Pancreas (tissue), 10 donors: ENCODE data around the gene SLC7A10. TPM values are rescaled to one million over a fixed set of nuclear protein-coding genes. Genes with fewer than 3 reads are reported as not detected.
A peak's percentile ranks its signal among the peaks of the same experiment; 100 is the strongest.

Experiments
- ATAC-seq, 4 donors: fragments of 200-7000 bp; cut with Tn5 transposase; one replicate each; pipeline versions ENCODE4 v1.8.0 to v1.9.1; 2020; ENCODE audit warnings: mild to moderate bottlenecking in 4 of 4, moderate library complexity in 4 of 4
- DNase-seq, 6 donors: peaks; one replicate each; pipeline ENCODE4 v3.0.0-alpha.2; 2020
- FAIRE-seq: peaks from 2 replicates; lab custom pipeline; 2012; peaks lifted over from hg19 to GRCh38; lab: Jason Lieb, UNC
- H3K27ac ChIP-seq, 4 donors: fragments of 200-600 bp; sonication (generic); 1 replicate in 3 of 4; 2 replicates in 1 of 4; pipeline versions ENCODE4 v1.5.0 to v1.8.0; 2020
- H3K27me3 ChIP-seq, 4 donors: fragments of 200-600 bp; one replicate each; pipeline ENCODE4 v1.8.0; 2021
- H3K36me3 ChIP-seq, 3 donors: fragments of 200-600 bp; sonication (generic) in 1 of 3; one replicate each; pipeline versions ENCODE4 v1.5.0 to v1.8.0; 2020 to 2021
- H3K4me1 ChIP-seq, 3 donors: fragments of 200-600 bp; one replicate each; pipeline ENCODE4 v1.8.0; 2021
- H3K4me3 ChIP-seq, 4 donors: fragments of 200-600 bp; sonication (generic) in 2 of 4; one replicate each; pipeline versions ENCODE4 v1.5.0 to v1.8.0; 2020 to 2021
- H3K9me3 ChIP-seq, 4 donors: fragments of 200-600 bp; one replicate each; pipeline ENCODE4 v1.8.0; 2021
- WGBS, 2 donors: extraction: QIAGEN DNeasy Blood & Tissue Kit; methylation state at CpG; one replicate each; pipeline ENCODE4 v1.1.7; 2013; 5-methylcytosine and 5-hydroxymethylcytosine counted together
- intact Hi-C, 3 donors: fragments of 100-400 bp; cut with DNase I; formaldehyde crosslinking; loops; one replicate each; pipeline versions ENCODE4 v1.11.1 to v1.14.2; 2022
- polyA plus RNA-seq, 2 donors: library from polyadenylated mRNA; stranded (reverse); fragments of 200-250 nt; gene quantifications; one replicate each; pipeline ENCODE4 v1.2.3, GENCODE V29; 2013
- total RNA-seq, 6 donors: library from RNA; stranded (reverse); fragmentation: NEBNext Ultra II Directional in 4 of 6; extraction: Animal tissue kit (Norgen Biotek cat#: 25700) in 4 of 6; gene quantifications; one replicate each; pipeline versions ENCODE4 v1.2.1 to v1.2.4, GENCODE V29; 2021 to 2023
- TF ChIP-seq, protein P1 (sequence below), 4 donors: fragments of 200-600 bp; sonication (generic) in 3 of 4; IDR thresholded peaks; one replicate each; pipeline versions ENCODE4 v1.5.0 to v1.8.0; 2021; ENCODE audit warnings: antibody characterized with exemption in 4 of 4
- donor health status: healthy with polysubstance abuse.
- donor health status: DM: no; HTN: no; CAD: no; lungs with moderate emphysema.
- donor health status: DM: no; HTN: no; CAD: no.
- donor health status: control.
- donor health status: control.
- donor health status: Bipolar disorder and iron deficiency.
- donor health status: DM: yes; HTN: yes; CAD: no.
- donor health status: DM: no; HTN: no; CAD: no.
- donor health status: DM: no; HTN: no; CAD: no.
- donor health status: DM: yes; HTN: yes; CAD: no.

SLC7A10 gene
- total and polyA plus RNA-seq, 8 donors = 0.28 to 1.3 (median 0.38) TPM; not detected in 5

- no peaks in the 10 kb centered on the region for H3K9me3 ChIP-seq
- DNase-seq = peak in 1 of 6 donors; percentile 58
- H3K4me1 ChIP-seq = no peaks in the 10 kb centered on the region
- H3K27me3 ChIP-seq = no peaks in the 10 kb centered on the region
- no peaks in the 10 kb centered on the region for H3K36me3 ChIP-seq
- no peak for FAIRE-seq
- WGBS, 2 donors = 79 to 89% methylated on average over 7 of the region's 7 CpGs
- H3K27ac ChIP-seq = no peak overlapping the region
- H3K4me3 ChIP-seq = no peak overlapping the region
- intact Hi-C loops = loop anchor here in 2 of 3 donors (10.0 kb wide), 2 partner anchors 158 to 528 kb away; no protein-coding TSS in a partner anchor
- TF ChIP-seq, protein P1, sequence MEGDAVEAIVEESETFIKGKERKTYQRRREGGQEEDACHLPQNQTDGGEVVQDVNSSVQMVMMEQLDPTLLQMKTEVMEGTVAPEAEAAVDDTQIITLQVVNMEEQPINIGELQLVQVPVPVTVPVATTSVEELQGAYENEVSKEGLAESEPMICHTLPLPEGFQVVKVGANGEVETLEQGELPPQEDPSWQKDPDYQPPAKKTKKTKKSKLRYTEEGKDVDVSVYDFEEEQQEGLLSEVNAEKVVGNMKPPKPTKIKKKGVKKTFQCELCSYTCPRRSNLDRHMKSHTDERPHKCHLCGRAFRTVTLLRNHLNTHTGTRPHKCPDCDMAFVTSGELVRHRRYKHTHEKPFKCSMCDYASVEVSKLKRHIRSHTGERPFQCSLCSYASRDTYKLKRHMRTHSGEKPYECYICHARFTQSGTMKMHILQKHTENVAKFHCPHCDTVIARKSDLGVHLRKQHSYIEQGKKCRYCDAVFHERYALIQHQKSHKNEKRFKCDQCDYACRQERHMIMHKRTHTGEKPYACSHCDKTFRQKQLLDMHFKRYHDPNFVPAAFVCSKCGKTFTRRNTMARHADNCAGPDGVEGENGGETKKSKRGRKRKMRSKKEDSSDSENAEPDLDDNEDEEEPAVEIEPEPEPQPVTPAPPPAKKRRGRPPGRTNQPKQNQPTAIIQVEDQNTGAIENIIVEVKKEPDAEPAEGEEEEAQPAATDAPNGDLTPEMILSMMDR (IDR thresholded peaks at IDR 0.05) = no peak
- ATAC-seq = no peak
These were observed 21.2 kb upstream of the SLC7A10 start for GRCh38 chr19:33246709-33247440.

DNA sequence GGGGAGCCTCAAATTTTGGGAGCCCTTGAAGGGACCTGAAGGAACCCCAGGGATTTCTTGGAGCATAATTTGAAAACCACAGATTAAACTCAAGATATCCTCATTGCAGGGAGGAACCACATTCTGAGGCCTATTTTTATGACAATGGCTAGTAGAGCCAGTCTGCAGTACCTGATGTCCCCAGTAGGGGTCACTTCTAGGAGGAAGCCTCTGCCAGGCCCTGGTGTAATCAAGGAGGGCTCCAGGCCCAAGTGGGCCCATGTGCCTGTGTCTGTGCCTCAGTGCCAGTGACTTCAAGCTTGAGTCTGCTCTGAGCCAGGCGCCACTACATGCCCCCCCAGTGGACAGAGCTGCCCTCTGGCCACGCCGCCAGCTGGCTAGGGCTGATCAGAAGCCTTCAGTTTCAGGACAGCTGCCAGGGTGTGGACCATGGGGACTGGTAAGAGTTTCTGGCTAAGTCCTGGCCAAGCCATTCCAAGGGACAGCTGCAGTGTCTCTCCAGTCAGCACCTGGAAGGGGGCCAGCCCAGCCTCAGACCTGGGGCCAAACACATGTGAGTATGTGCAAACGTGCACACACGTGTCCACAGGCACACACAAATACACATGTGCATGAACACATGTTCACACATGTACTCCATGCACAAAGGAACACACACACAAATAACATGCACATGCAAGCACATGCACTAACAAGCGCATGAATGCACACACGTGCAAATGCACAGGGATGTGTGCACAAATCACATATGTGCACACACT, 20.5 kb upstream of the SLC7A10 start:
- intact Hi-C loops = loop anchor here in 2 of 3 donors (10.0 kb wide), 2 partner anchors 159 to 529 kb away; no protein-coding TSS in a partner anchor
- Histone ChIP-seq H3K27ac (no peak overlapping the region), H3K36me3 (no peaks in the 10 kb centered on the region), H3K4me1 (no peaks in the 10 kb centered on the region), H3K27me3 (no peaks in the 10 kb centered on the region), H3K4me3 (no peak overlapping the region), H3K9me3 (no peaks in the 10 kb centered on the region)
- DNase-seq (no peak), ATAC-seq (no peak), FAIRE-seq (no peak)
- WGBS, 2 donors = 77 to 84% methylated on average over 7 of the region's 7 CpGs
- TF ChIP-seq, protein P1 (IDR thresholded peaks at IDR 0.05) = peak in 3 of 4 donors; percentile 16 to 23 (median 21)

GRCh38 chr19:33242911-33243310, 17.3 kb upstream of the SLC7A10 start:
- DNase-seq (no peak), ATAC-seq (no peak), FAIRE-seq (no peak)
- Histone ChIP-seq H3K27me3 (no peaks in the 10 kb centered on the region), H3K27ac (no peak overlapping the region), H3K36me3 (no peaks in the 10 kb centered on the region), H3K4me1 (no peaks in the 10 kb centered on the region), H3K4me3 (no peak overlapping the region), H3K9me3 (no peaks in the 10 kb centered on the region)
- intact Hi-C loops = loop anchor here (2.0 to 10.0 kb wide), 3 partner anchors 162 to 532 kb away; no protein-coding TSS in a partner anchor
- WGBS, 2 donors = 73 to 85% methylated on average over 6 of the region's 6 CpGs
- TF ChIP-seq, protein P1 (IDR thresholded peaks at IDR 0.05) = no peak

- ATAC-seq = no peak
- FAIRE-seq = no peak
- 60 to 64% methylated on average over 10 of the region's 10 CpGs for WGBS, 2 donors
- no peaks in the 10 kb centered on the region for H3K36me3 ChIP-seq
- H3K27me3 ChIP-seq = no peaks in the 10 kb centered on the region
- H3K4me1 ChIP-seq = no peaks in the 10 kb centered on the region
- H3K9me3 ChIP-seq = no peaks in the 10 kb centered on the region
- no peak overlapping the region for H3K4me3 ChIP-seq
- TF ChIP-seq, protein P1 (IDR thresholded peaks at IDR 0.05) = no peak
- H3K27ac ChIP-seq = no peak overlapping the region
- intact Hi-C loops = loop anchor here (2.0 to 10.0 kb wide), 3 partner anchors 163 to 533 kb away; no protein-coding TSS in a partner anchor
- DNase-seq = no peak
These were observed 16.5 kb upstream of the SLC7A10 start for GRCh38 chr19:33242131-33242530.
